HL-60/S4 treated with retinoic acid at 250 ng/mL for 4 days and 3 days (cell line): ENCODE results near the gene TTC4.

Experiments
- in situ Hi-C: fragments of 300-500 bp; cut with MboI; formaldehyde crosslinking; loops from 2 replicates; pipeline ENCODE4 v1.7.0; 2022; ENCODE audit warnings: low sequenced_read_pairs

The TTC4 gene

DNA sequence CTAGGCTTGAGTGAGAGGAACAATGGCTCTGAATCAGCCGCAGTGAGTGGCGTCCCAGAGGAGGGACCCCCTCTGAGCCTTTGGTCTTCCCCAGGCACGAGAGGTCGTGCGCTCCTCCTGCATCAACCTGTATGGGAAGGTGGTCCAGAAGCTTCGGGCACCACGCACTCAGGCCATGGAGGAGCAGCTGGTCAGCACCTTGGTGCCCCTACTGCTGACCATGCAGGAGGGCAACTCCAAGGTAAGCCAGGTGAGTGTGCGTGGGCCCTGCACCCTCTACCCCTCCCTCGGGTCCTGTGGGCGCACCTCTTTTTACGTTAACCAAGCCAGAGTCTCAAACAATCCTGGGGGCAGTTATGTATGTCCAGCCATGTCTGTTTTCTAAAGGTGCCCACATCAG is 13.7 kb upstream of the TTC4 start:
- in situ Hi-C loops, result no loop called here

DNA sequence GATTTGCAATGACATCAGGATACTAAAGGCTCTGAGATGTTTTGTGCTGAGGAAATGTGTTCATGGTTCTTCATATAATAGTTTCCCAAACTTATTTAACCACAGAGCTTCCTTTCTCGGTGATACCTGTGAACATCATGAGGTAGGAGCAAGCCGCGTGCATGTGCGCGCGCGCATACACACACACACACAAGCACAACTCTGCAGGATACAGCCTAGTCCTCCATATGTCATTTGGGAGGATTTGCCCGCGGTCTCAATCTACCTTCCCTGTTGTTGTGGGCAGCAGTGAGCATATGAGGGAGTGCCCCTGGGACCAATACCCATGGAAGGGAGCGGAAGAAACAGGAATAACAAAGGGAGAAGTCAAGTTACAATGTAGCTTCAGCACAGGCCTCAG is 12.2 kb upstream of the TTC4 start:
- in situ Hi-C loops, result no loop called here

DNA sequence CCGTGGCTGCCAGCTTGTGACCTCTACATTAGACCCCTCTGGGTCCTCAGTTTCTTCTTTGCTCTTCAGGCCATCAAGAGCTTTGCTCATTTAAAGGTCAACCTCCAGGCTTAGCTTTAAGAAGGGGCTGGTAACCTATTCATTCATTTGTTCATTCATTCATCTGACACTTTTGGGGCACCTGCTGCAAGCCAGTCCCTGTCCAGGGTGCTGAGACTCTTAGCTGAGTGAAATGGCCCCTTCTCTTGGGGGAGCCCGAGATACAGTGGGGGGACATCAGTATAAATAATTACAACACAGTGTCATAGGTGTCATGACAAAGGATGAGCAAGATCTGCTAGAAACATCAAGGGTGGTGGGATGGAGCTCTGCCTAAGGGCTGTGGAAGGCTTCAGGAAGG is 10.5 kb upstream of the TTC4 start:
- in situ Hi-C loops, result no loop called here

DNA sequence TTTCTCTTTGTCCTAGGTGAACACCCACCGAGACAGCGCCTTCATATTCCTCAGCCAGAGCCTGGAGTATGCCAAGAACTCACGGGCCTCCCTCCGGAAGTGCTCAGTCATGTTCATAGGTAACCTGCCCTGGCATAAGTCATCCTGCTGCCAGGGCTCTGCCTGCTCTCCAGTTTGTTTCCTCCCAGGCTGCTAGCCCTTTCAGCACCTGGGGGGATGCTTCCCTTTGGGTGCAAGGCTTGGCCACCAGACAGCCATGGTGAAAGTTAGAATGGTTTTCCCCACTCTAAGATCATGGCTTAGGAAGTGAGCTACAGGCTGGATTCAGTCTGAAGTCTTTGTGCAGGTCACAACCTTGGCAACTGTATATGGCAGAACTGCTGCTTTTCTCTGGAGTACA is 9.2 kb upstream of the TTC4 start:
- in situ Hi-C loops, result no loop called here

DNA sequence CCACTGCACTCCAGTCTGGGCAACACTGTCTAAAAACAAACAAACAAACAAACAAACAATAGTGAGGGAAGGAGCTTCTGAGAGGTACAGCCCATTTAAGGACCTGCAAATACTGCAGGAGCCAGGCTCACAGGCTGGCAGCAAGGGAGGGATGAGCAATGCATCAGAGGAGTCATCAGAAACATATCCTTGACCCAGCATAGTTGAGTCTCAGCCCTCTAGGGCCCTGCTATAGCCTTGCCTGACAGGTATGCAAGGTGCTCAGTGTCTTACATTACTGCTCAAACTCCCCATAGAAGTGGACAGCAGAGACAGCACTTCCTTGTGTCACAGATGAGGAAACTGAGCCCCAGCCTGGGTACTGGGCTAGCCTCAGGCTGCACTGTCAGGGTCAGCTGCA is 7.3 kb upstream of the TTC4 start:
- in situ Hi-C loops, result no loop called here

DNA sequence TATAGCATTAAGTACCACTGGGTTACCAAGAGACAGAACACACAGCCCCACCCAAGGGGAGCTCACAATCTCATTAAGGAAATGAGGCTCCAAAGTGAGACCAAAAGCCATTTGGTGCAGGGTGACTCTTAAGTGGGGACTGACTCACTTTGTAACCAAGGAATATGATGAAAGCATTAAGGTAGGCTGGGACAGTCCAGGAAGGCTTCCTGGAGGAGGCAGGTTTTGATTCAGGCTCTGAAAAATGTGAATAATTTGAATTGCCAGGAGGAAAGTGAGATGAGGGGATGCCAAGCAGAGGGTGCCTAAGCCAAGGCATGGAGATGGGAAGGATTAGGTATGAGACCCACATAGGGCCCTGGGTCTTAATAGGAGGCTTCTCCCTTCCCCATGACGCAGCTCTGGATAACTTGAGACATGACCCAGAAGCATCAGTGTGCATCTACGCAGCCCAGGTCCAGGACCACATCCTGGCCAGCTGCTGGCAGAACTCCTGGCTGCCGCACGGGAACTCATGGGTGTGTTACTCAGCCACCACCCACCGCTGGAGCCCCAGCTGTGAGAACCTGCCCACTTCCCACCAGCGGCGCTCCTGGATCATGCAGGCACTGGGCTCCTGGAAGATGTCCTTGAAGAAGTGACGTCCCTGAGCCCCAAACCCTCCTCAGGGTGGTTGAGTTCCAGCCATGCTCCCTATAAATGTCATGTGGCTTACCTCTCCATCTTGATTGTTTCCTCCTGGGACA is 5.9 kb upstream of the TTC4 start:
- in situ Hi-C loops, result no loop called here

DNA sequence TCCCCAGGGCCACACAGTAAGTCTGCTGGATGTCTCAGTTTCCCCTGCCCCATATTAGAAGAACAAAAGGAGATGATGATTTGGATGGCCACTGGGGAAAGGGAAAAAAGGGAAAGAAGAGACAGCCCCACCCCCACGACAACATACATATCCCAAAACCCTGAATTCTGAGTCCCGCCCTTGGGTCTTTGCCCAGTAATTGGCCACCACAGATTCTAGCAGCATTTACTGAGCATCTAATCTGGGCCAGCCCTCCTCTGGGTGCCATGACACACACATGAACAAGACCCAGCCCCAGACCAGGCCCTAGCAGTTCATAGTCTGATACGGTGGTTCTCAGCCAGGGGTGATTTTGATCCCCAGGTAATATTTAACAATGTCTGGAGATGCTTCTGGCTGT is 5.2 kb upstream of the TTC4 start:
- in situ Hi-C loops, result no loop called here

DNA sequence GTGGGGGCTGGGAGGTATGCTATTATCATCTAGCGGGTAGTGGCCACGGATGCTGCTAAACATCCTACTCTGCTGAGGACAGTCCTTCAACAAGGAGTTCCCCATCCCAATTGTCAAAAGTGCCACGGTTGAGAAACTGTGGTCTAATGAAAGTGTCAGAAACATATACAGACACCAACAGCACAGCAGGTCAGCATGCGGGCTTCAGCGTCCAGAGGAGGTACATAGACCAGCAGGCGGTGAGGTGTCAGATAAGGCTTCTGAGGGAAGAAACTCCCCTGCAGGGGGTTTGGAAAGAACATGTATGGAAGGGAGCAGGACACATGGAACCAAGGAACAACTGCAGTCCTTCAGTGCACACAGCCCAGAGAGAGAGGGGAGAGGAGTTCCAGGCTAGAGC is 4.8 kb upstream of the TTC4 start:
- in situ Hi-C loops, result no loop called here

DNA sequence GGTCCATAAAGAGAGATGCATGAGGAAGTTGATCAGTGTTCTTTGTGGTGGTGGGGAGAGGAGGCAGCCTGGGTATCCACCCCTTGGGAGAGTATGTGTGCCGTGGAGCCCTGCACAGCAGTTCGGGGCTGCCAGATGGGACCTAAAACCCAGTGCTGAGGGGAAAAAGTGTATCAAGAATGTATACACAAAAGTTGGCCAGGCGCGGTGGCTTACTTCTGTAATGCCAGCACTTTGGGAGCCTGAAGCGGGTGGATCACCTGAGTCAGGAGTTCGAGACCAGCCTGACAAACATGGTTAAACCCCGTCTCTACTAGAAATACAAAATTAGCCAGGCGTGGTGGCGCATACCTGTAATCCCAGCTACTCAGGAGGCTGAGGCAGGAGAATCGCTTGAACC is 4.1 kb upstream of the TTC4 start:
- in situ Hi-C loops, result no loop called here

DNA sequence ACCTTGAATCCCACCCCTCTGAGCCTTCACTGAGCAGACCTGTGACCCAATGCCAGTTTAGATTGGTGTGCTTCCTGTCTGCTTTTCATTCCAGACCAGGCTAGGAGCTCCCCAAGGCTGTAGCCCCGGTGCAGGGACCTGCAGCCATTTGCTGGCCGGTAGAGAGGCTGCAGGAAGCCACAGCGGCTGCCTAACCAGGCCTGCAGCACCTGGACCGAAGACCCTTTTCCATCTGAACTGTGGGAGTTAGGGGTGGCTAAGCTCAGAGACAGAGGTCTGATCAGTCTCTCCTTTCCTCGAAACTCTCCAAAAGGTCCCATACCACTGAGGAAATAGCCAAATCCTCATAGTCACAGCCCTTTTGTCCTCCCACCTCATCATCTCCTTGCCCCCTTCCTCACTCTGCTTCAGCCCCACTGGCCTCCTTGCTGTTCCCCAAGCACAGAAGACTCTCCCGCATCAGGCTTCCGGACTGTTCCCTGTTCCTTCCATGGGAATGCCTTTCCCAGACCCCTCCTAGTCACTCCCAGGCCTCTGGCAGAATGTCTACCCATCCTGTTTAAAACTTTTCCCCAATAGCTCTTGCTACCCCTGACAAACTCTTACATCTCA is 674 bp upstream of the TTC4 start:
- in situ Hi-C loops, result no loop called here

DNA sequence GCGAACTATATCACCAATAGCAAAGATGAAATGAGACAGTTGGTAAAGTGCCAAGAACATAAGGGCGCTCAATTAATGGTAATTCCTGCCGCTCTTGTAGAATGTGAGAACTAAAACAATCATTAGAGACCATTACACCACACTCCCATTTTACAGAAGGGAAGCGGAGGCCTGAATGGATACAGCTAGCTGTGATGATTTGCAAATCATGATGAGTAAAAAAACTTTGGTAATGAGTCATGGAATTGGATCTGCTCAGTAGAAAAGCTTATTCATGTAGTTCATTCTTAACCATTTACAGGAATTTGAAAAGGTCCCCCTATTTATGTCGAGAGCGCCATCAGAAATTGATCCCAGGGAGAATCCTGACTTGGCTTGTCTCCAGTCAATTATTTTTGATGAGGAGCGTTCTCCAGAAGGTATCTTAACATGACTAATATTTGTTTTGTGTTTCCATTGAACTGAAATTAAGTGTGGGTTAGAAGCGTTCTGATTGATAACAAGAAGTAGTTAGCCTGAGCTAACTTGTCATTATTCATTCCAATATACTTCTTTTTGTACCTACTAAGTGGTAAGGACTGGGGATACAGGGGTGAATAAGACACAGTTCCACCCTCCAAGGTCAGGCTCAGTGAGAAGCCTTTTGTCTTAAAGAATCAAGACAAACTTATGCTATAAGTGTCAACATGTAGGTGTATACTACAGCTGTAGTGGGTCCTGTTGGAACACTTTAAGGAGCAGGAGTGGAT is 812 bp downstream of the TTC4 start:
- in situ Hi-C loops, result no loop called here

DNA sequence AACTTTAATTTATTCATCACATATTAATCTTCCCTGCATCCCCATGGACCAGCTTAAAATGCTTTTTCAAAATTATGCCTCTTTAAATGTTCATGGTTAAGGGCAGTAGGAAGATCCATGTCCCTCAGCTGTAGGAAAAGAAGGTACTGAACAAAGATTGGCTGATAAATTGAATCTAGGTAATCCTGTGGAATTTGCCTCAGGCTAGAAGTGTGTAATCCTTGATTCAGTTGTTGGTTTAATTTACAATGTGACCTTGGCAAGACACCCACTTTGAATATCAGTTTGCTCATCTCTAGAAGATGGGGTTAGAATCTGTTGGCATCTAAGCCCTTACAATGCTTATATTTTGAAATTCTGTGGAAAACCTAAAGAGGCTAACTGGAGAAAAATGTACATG is 6.1 kb downstream of the TTC4 start:
- in situ Hi-C loops, result no loop called here

DNA sequence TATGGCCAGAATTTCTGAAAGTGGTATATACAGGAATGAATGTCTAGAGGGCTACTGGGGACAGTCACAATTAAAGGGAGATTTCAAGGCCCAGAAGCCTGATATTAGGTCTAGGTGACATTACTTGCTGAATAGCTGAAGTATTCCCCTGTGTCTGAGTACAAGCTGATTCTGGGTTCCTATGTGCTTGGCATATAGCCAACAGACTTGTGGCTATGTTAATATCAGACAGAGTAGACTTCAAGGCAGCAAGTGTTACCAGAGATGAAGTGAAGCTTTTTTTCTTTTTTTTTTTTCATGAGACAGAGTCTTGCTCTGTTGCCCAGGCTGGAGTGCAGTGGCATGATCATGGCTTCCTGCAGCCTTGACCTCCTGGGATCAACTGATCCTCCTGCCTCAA is 8.3 kb downstream of the TTC4 start:
- in situ Hi-C loops, result no loop called here

DNA sequence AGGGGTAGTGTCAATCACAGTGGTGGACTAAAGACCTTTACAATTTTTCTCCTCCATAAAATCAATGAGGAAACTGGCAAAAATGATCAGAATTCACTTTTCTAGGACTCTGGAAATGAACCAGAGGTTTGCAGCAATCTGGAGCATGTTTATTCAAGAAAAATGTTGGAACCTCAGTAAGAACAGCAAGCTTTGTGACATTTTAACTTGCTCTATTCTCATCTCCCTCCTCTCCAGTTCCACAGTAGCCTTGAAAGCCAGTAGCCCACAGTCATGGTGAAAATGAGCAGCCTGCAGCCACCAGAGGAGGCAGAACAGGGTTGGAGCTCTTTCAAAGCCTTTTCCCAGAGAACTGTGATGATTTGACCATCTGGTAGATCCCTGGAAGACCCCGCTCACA is 9.1 kb downstream of the TTC4 start:
- in situ Hi-C loops, result no loop called here

DNA sequence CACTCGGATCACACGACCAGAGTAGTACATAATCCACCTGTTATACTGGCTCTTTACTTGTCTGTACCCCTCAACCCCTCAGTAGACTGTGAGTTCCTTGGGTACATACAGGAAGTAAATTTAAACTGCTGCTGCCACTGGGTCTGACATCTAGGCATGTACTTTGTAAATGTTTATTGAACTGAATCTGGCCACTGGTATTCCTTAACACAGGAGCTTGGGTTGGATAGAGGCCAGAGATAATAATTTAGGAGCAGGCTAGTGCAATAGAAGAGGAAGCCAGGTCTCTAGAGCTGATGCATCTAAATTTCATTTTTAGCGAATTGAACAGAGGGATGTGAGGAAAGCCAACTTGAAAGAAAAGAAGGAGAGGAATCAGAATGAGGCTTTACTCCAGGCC is 12.4 kb downstream of the TTC4 start:
- in situ Hi-C loops, result no loop called here

DNA sequence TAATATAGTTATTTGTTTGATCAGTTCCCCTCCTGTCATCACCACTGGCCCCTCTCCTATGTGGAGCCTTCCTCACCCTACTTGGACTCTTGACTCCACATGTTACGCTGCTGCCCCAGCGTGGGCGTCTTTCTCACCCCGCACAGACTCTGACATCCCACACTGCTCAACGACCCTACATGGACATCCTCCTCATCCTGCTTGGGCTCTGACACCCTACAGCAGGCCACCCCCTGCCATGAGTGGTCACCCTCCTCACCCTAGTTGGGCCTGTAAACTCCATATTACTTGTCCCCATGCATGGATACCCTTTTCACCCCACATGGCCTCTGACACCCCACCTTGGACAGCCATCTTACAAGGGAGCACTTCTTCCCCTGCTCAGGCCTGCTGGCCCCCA is 21.0 kb downstream of the TTC4 start:
- in situ Hi-C loops, result no loop called here

DNA sequence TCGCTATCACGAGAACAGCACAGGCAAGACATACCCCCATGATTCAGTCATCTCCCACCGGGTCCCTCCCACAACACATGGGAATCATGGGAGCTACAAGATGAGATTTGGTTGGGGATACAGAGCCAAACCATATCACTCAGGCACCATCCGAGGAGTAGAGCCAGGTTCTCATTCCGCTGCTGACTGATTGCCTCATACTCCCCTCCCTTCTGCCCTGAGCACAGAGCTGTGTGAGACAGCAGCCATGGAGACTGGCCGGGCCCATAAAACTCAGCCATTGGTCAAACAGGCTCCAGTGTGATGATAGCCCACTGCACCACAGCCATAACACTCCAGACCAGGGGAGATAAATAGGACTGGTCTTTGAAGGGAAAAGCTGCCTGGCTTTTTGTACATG is 22.6 kb downstream of the TTC4 start:
- in situ Hi-C loops, result no loop called here

DNA sequence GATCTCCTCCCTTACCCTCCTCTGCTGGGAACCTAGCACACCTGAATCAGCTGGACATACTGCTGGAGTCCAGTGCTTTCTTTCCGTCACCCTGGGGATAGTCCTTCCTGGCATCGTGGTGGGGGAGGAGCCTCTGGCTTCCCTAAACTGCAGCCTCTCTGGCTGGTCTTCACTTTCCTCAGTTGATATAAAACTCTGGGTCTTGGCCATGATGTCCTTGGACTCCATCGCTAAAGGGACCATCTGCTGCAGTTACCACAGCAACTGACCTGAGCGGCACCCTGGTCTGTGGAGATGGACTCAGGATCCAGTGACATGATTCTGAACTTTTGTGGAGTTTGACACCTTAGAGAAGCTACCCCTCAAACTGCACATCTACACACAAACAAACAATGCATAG is 25.9 kb downstream of the TTC4 start:
- in situ Hi-C loops, result no loop called here

DNA sequence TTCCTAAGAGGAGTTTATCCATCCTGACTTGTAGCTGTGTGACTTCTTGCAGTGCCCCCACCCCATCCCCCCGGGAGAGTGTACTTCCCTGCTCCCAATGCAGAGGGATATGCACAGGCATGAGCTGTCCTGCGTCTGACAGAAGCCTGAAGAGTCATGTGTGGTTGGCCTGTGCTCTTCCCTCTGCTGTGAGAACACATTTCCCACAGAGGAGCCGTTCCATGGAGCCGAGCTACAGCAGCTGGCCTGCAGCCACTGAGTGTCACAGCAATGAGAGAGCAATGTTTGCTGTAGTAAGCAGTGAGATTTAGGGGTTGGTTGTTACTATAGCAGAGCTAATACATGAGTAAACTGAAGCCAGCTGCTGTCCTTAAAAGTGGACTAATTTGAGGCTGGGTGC is 26.6 kb downstream of the TTC4 start:
- in situ Hi-C loops, result no loop called here

DNA sequence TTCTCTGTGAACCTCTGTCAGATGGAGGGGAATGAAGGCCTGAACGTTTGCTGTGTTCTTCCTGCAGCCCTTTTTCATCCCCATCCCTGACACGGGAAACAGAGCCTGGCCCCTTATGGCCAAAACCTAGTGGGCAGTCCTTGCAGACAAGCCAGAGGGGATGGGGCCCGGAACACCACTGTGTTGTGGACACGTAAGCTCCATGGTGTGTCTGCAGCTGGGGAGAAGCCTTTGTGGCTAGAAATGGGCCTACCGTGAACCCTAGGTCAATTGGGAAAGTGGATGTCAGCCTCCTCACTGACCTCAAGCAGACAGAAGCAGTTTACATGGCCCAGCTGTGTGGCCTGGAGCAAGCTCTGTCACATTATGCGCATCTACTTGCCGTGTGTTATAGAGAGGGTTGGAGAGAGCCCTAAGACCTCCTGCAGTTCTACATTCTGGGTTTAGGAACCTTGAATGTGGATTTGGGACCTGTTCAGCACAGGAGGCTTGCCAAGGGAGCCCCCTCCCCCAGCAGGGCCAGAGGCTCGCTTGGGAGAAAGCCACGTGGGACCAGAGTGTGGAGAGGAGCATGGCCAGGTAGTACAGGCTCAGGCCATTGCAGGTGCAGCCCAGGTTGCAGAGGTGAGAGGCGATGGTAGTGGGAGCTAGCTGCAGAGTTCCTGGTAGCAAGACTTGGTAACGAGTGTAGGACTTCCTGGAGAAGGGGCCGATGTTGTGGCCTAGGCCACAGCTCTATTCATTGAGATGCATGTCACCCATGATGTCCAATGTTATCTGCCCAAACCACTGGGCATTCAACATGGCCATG is 28.0 kb downstream of the TTC4 start:
- in situ Hi-C loops, result no loop called here

DNA sequence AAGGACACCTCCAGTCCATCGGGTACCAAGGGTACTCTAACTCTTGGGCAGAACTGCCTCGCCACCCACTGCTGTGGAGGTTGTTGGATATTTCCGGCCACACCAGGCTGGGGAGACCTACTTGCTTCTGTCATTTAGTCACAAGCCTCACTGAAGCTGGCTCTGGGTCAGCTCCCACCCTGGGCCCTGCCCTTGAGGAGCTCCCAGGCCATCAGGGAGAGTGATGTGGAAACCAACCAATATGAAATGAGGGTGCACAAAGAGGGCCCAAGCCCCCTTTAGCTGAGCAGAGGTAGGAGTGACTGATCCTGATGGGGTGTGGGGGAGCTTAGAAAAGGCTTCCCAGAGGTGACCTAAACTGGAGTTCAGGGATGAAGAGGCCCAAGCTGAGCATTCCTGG is 29.0 kb downstream of the TTC4 start:
- in situ Hi-C loops, result no loop called here

DNA sequence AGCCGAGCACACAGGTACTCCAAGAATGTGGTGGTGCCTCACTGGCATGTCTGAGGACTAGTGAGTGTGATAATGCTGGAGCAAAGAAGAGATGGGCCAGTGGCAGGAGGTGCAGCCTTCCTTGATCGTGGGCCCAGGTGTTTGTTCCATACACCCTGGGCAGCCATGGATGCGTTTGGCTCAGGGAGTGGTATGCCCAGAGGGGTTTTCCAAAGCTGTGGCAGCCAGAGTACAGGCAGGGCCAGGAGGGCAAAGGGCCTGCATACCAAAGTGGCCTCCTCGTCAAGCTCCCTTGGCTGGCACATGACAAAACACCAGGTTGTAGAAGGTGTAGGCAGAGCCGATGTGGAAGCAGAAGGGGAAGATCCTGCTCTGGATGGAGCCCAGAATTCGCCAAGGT is 29.6 kb downstream of the TTC4 start:
- in situ Hi-C loops, result no loop called here
